Trophoblast cell (in vitro differentiated cells and primary cell): ENCODE measurements around the gene NINL.

ENCODE experiments used
- DNase-seq, 2 donors: peaks; one replicate each; pipeline ENCODE4 v3.0.0-alpha.2; 2016
- H2AFZ ChIP-seq: 2 replicates; pipeline ENCODE4 v1.6.1; 2013; ENCODE audit warnings: low read length, moderate library complexity, mild to moderate bottlenecking; ENCODE audit not compliant: insufficient read depth, poor library complexity
- H2AK5ac ChIP-seq: 2 replicates; pipeline ENCODE4 v1.6.1; 2013; ENCODE audit warnings: mild to moderate bottlenecking, low read length
- H2BK120ac ChIP-seq: 2 replicates; pipeline ENCODE4 v1.6.1; 2013; ENCODE audit warnings: low read length, mild to moderate bottlenecking, moderate library complexity; ENCODE audit not compliant: insufficient read depth, poor library complexity
- H2BK12ac ChIP-seq: 2 replicates; pipeline ENCODE4 v1.6.1; 2013; ENCODE audit warnings: mild to moderate bottlenecking, low read length, moderate library complexity
- H2BK5ac ChIP-seq: 2 replicates; pipeline ENCODE4 v1.6.1; 2013; ENCODE audit warnings: low read length, low read depth, moderate library complexity, mild to moderate bottlenecking; ENCODE audit not compliant: poor library complexity
- H3K14ac ChIP-seq: 2 replicates; pipeline ENCODE4 v1.6.1; 2013; ENCODE audit warnings: mild to moderate bottlenecking, low read length
- H3K18ac ChIP-seq: 2 replicates; pipeline ENCODE4 v1.6.1; 2013; ENCODE audit warnings: mild to moderate bottlenecking, low read length
- H3K23ac ChIP-seq: 2 replicates; pipeline ENCODE4 v1.6.1; 2013; ENCODE audit warnings: low read length
- H3K27ac ChIP-seq: 2 replicates; pipeline ENCODE4 v1.5.1; 2013; ENCODE audit warnings: low read depth, mild to moderate bottlenecking, inconsistent platforms, low read length, moderate library complexity
- H3K27me3 ChIP-seq: 2 replicates; pipeline ENCODE4 v1.6.1; 2013; ENCODE audit warnings: inconsistent platforms, mild to moderate bottlenecking, low read length, moderate library complexity; ENCODE audit not compliant: insufficient read depth
- H3K36me3 ChIP-seq, 2 experiments: 1 replicate in 1 of 2; 2 replicates in 1 of 2; pipeline ENCODE4 v1.6.1; 2013; ENCODE audit warnings: low read length in 2 of 2, mild to moderate bottlenecking in 2 of 2, moderate library complexity in 1 of 2; ENCODE audit not compliant: insufficient read depth in 2 of 2, control insufficient read depth in 1 of 2
- H3K4ac ChIP-seq: 2 replicates; pipeline ENCODE4 v1.6.1; 2013; ENCODE audit warnings: low read depth, mild to moderate bottlenecking, low read length, moderate library complexity
- H3K4me1 ChIP-seq, 2 experiments: 1 replicate in 1 of 2; 2 replicates in 1 of 2; pipeline ENCODE4 v1.6.1; 2013; ENCODE audit warnings: low read length in 2 of 2, mild to moderate bottlenecking in 2 of 2, moderate library complexity in 1 of 2; ENCODE audit not compliant: insufficient read depth in 2 of 2, control insufficient read depth in 1 of 2
- H3K4me2 ChIP-seq: 2 replicates; pipeline ENCODE4 v1.6.1; 2013; ENCODE audit warnings: inconsistent platforms, mild to moderate bottlenecking, low read length, moderate library complexity
- H3K4me3 ChIP-seq: 2 replicates; pipeline ENCODE4 v1.5.1; 2013; ENCODE audit warnings: mild to moderate bottlenecking, low read depth, low read length, inconsistent platforms
- H3K79me1 ChIP-seq: one replicate; pipeline ENCODE4 v1.6.1; 2013; ENCODE audit warnings: low read length
- H3K79me2 ChIP-seq: 2 replicates; pipeline ENCODE4 v1.6.1; 2013; ENCODE audit warnings: low read length, mild to moderate bottlenecking; ENCODE audit not compliant: control insufficient read depth, insufficient read depth, poor library complexity
- H3K9ac ChIP-seq: 2 replicates; pipeline ENCODE4 v1.6.1; 2013; ENCODE audit warnings: mild to moderate bottlenecking, low read length
- H3K9me3 ChIP-seq: 2 replicates; pipeline ENCODE4 v1.6.1; 2013; ENCODE audit warnings: low read depth, mild to moderate bottlenecking, control low read depth, inconsistent platforms, low read length; ENCODE audit not compliant: insufficient read depth
- H4K12ac ChIP-seq: 2 replicates; pipeline ENCODE4 v1.6.1; 2013; ENCODE audit warnings: low read depth, mild to moderate bottlenecking, low read length, moderate library complexity
- H4K8ac ChIP-seq: 2 replicates; pipeline ENCODE4 v1.6.1; 2013; ENCODE audit warnings: low read depth, mild to moderate bottlenecking, low read length, moderate library complexity
- H4K91ac ChIP-seq: one replicate; pipeline ENCODE4 v1.6.1; 2013; ENCODE audit warnings: low read depth, mild to moderate bottlenecking, low read length, moderate library complexity
- WGBS: extraction: QIAGEN DNeasy Blood & Tissue Kit; methylation state at CpG from one replicate; pipeline ENCODE4 v1.1.7; 2013; ENCODE audit warnings: missing lambda C conversion rate; ENCODE audit not compliant: insufficient read length, insufficient coverage; ENCODE audit errors: extremely low coverage; 5-methylcytosine and 5-hydroxymethylcytosine counted together

Gene NINL

DNA sequence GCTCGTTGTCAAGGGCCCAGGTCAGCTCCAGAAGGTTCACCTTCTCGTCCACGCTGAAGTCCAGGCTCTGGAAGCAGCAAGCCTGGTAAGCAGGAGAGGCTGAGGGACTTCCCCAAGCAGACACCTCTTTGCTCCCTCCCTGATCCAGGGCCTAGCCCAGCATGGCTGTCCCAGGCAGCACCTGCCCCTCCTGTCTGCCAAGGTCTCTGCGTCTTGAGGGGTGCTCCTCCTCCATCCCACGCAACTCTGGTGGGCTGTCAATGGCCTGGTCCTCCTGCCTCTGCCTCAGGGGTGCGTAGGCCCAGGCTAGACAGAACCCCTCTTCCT lies 87.1 kb downstream of the NINL start:
- H4K12ac ChIP-seq, result no peak overlapping the region
- H2BK12ac ChIP-seq, result no peak overlapping the region
- no peak overlapping the region for H2BK120ac ChIP-seq
- no peak overlapping the region for H3K14ac ChIP-seq
- H3K4me3 ChIP-seq, result no peak overlapping the region
- no peaks in the 10 kb centered on the region for H3K79me1 ChIP-seq
- no peak for DNase-seq
- no peak overlapping the region for H2BK5ac ChIP-seq
- H3K4ac ChIP-seq, result no peak overlapping the region
- no CpG with 5 or more reads among the region's 6 CpGs for WGBS
- no peaks in the 10 kb centered on the region for H3K27me3 ChIP-seq
- no peak overlapping the region for H4K91ac ChIP-seq
- H4K8ac ChIP-seq, result no peak overlapping the region
- peaks cover 5% of the 10 kb centered on the region for H3K9me3 ChIP-seq
- H2AFZ ChIP-seq, result no peak overlapping the region
- H3K18ac ChIP-seq, result no peak overlapping the region
- no peak overlapping the region for H3K23ac ChIP-seq
- H2AK5ac ChIP-seq, result no peak overlapping the region
- no peak overlapping the region for H3K4me2 ChIP-seq
- H3K9ac ChIP-seq, result no peak overlapping the region
- no peaks in the 10 kb centered on the region for H3K4me1 ChIP-seq
- H3K79me2 ChIP-seq, result no peaks in the 10 kb centered on the region
- no peak overlapping the region for H3K27ac ChIP-seq
- peaks cover 61% of the 10 kb centered on the region in 2 experiments for H3K36me3 ChIP-seq

DNA sequence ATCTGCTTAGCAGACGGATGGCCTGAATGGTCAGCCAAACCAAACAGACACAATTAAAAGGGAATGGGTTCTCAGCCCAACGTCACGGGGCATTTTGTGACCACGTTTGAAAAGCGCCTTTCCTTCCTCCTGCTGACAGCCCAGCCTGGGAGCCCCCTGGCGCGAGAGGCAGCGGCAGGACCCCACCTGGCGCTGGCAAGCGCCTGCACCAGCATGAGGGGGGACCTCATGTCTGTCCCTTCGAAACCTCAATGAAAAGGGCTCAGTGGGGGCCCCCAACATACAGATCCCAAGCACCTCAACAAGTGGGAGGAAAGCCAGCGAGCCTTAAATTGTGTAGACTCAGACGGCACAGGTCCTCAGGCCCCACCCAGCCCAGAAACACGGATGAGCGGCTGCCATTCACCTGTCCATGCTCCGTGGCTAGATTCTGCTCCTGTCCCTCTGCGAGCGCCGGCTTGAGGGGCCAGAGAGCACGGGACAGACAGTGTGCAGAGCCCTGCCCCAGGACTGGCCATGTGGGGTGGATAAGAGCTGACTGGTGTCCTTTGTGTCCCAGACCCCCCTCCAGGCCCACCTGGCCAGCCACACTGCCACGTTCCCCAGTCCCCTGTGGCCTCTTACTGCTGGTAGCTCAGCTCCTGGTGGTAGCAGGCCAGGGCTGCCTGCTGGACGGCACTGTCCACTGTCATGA lies 87.6 kb downstream of the NINL start:
- no peak overlapping the region for H2BK5ac ChIP-seq
- no peak overlapping the region for H3K27ac ChIP-seq
- no peak overlapping the region for H4K12ac ChIP-seq
- H2BK12ac ChIP-seq, result no peak overlapping the region
- H3K79me2 ChIP-seq, result no peaks in the 10 kb centered on the region
- H4K91ac ChIP-seq, result no peak overlapping the region
- no peak overlapping the region for H2AK5ac ChIP-seq
- no peak overlapping the region for H3K18ac ChIP-seq
- no peak overlapping the region for H3K14ac ChIP-seq
- H3K9ac ChIP-seq, result no peak overlapping the region
- H2BK120ac ChIP-seq, result no peak overlapping the region
- no peak overlapping the region for H3K4me3 ChIP-seq
- H3K23ac ChIP-seq, result no peak overlapping the region
- no peaks in the 10 kb centered on the region for H3K27me3 ChIP-seq
- no peak for DNase-seq
- H3K4ac ChIP-seq, result no peak overlapping the region
- peaks cover 58 to 59% of the 10 kb centered on the region in 2 experiments for H3K36me3 ChIP-seq
- H4K8ac ChIP-seq, result no peak overlapping the region
- no peak overlapping the region for H3K4me2 ChIP-seq
- H3K9me3 ChIP-seq, result peaks cover 5% of the 10 kb centered on the region
- no CpG with 5 or more reads among the region's 22 CpGs for WGBS
- no peaks in the 10 kb centered on the region for H3K79me1 ChIP-seq
- no peaks in the 10 kb centered on the region for H3K4me1 ChIP-seq
- no peak overlapping the region for H2AFZ ChIP-seq

GRCh38 chr20:25496968-25497401 lies 88.3 kb downstream of the NINL start:
- H4K12ac ChIP-seq, result no peak overlapping the region
- H2AFZ ChIP-seq, result no peak overlapping the region
- H3K9ac ChIP-seq, result no peak overlapping the region
- peak in 1 of 2 donors; percentile 46 for DNase-seq
- no peaks in the 10 kb centered on the region for H3K27me3 ChIP-seq
- no peak overlapping the region for H3K4me3 ChIP-seq
- H3K14ac ChIP-seq, result no peak overlapping the region
- no peak overlapping the region for H2BK12ac ChIP-seq
- no peak overlapping the region for H4K8ac ChIP-seq
- H3K36me3 ChIP-seq, result peaks cover 51 to 59% of the 10 kb centered on the region in 2 experiments
- no peaks in the 10 kb centered on the region for H3K4me1 ChIP-seq
- no peaks in the 10 kb centered on the region for H3K79me1 ChIP-seq
- H3K23ac ChIP-seq, result no peak overlapping the region
- H3K27ac ChIP-seq, result no peak overlapping the region
- WGBS, result no CpG with 5 or more reads among the region's 9 CpGs
- H2BK5ac ChIP-seq, result no peak overlapping the region
- H4K91ac ChIP-seq, result no peak overlapping the region
- H3K9me3 ChIP-seq, result peaks cover 5% of the 10 kb centered on the region
- no peak overlapping the region for H3K4me2 ChIP-seq
- no peak overlapping the region for H3K18ac ChIP-seq
- no peaks in the 10 kb centered on the region for H3K79me2 ChIP-seq
- no peak overlapping the region for H2BK120ac ChIP-seq
- H3K4ac ChIP-seq, result no peak overlapping the region
- H2AK5ac ChIP-seq, result no peak overlapping the region

DNA sequence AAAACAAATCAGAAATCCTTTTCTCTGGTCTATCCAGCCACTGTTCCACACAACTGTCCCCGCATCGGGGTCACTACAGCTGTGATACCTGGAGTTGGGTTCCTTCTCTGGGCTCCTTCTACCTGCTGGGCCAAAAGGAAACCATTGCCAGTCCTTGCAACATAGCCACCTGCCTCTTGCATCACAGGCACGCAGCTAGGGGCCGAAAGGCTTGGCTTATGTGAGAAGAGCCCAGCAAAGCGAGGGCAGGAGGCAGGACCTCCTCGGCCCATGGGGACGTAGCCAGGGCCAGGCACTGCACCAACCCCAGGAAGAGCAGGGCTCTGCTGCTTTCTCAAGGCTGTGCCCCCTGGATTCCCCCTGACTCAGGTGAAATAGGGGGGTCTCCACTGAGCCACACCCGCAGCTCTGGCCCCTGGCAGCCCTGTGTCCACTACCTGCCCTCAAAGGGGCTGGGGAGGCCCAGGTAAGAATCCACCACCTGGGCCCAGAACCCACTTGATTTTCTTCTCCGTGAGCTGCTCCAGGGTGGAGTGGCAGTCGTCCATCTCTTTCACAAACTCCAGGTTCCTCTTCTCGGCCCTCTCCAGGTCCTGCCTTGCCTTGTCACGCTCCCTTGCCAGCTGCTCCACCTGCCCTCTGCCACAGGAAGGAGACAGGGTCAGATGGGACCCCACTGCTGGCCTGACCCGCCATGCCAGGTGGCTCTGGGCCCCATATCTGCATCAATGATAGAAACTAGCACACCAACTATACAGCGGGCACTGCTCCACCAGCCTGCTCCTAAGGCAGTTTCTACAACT lies 89.0 kb downstream of the NINL start:
- Histone ChIP-seq H3K18ac (no peak overlapping the region), H3K4me2 (no peak overlapping the region), H4K12ac (no peak overlapping the region), H3K4me1 (peaks cover 0 to 3% of the 10 kb centered on the region in 2 experiments), H3K14ac (no peak overlapping the region), H2BK120ac (no peak overlapping the region), H3K79me1 (no peaks in the 10 kb centered on the region), H4K91ac (no peak overlapping the region), H3K9ac (no peak overlapping the region), H2AK5ac (no peak overlapping the region), H3K79me2 (no peaks in the 10 kb centered on the region), H2AFZ (no peak overlapping the region), H3K4me3 (no peak overlapping the region), H3K23ac (no peak overlapping the region), H3K27me3 (no peaks in the 10 kb centered on the region), H4K8ac (no peak overlapping the region), H3K4ac (no peak overlapping the region), H3K27ac (no peak overlapping the region), H2BK12ac (no peak overlapping the region), H3K36me3 (peaks cover 49 to 57% of the 10 kb centered on the region in 2 experiments), H2BK5ac (no peak overlapping the region), H3K9me3 (peaks cover 5% of the 10 kb centered on the region)
- peak in 1 of 2 donors; percentile 54 for DNase-seq
- no CpG with 5 or more reads among the region's 14 CpGs for WGBS
